Prostate gland (tissue), 2 donors: ENCODE results near the gene WNK2.

Source experiments
- POLR2A ChIP-seq: fragments of 450-650 bp; IDR thresholded peaks from one replicate; pipeline ENCODE4 v1.6.1; 2016; ENCODE audit warnings: antibody characterized with exemption, mild to moderate bottlenecking
- POLR2AphosphoS5 ChIP-seq: sonication (generic); formaldehyde crosslinking; IDR thresholded peaks from one replicate; pipeline ENCODE4 v1.6.1; 2017; ENCODE audit warnings: antibody characterized with exemption
- TF ChIP-seq, protein P1 (sequence below), 4 experiments: fragments of 200-600 bp in 2 of 4; fragments of 450-650 bp in 2 of 4; sonication (generic) in 2 of 4; IDR thresholded peaks; 1 replicate in 3 of 4; 2 replicates in 1 of 4; pipeline ENCODE4 v1.5.1; 2016 to 2019; ENCODE audit warnings: antibody characterized with exemption in 4 of 4, mild to moderate bottlenecking in 2 of 4, moderate library complexity in 2 of 4

- TF ChIP-seq, protein P1, sequence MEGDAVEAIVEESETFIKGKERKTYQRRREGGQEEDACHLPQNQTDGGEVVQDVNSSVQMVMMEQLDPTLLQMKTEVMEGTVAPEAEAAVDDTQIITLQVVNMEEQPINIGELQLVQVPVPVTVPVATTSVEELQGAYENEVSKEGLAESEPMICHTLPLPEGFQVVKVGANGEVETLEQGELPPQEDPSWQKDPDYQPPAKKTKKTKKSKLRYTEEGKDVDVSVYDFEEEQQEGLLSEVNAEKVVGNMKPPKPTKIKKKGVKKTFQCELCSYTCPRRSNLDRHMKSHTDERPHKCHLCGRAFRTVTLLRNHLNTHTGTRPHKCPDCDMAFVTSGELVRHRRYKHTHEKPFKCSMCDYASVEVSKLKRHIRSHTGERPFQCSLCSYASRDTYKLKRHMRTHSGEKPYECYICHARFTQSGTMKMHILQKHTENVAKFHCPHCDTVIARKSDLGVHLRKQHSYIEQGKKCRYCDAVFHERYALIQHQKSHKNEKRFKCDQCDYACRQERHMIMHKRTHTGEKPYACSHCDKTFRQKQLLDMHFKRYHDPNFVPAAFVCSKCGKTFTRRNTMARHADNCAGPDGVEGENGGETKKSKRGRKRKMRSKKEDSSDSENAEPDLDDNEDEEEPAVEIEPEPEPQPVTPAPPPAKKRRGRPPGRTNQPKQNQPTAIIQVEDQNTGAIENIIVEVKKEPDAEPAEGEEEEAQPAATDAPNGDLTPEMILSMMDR (IDR thresholded peaks at IDR 0.05): peak; percentile 50 to 83 (median 74)
- TF ChIP-seq POLR2A (no peak), POLR2AphosphoS5 (peak; percentile 4)
Observed at GRCh38 chr9:93304574-93305496, 120.9 kb downstream of the WNK2 start.
